K562 (cell line): ENCODE measurements around the gene PDHX. TPM values are rescaled to one million over a fixed set of nuclear protein-coding genes. Genes with fewer than 3 reads are reported as not detected.

ENCODE experiments used
- ATF6 ChIP-seq: sonication (generic); formaldehyde crosslinking; IDR thresholded peaks from 2 replicates; pipeline ENCODE4 v1.4.0; 2020; ENCODE audit warnings: mild to moderate bottlenecking, missing genetic modification reagents
- BCLAF1 ChIP-seq, 2 experiments: fragments of 450-650 bp in 1 of 2; IDR thresholded peaks; 2 replicates each; pipeline ENCODE4 v1.6.1; 2011 to 2017; ENCODE audit warnings: low read depth in 2 of 2, antibody characterized with exemption in 1 of 2, borderline replicate concordance in 1 of 2, low read length in 1 of 2, mild to moderate bottlenecking in 1 of 2, mixed read lengths in 1 of 2; ENCODE audit not compliant: control insufficient read depth in 1 of 2
- BRF1 ChIP-seq: IDR thresholded peaks from 3 replicates; pipeline ENCODE4 v1.6.1; 2011; ENCODE audit warnings: borderline replicate concordance, mild to moderate bottlenecking; ENCODE audit not compliant: insufficient read length; ENCODE audit errors: extremely low read depth
- CEBPZ ChIP-seq: fragments of 150-350 bp; IDR thresholded peaks from 2 replicates; pipeline ENCODE4 v1.6.1; 2014; ENCODE audit warnings: low read depth, mild to moderate bottlenecking, low read length, borderline replicate concordance
- E2F1 ChIP-seq: sonication (generic); formaldehyde crosslinking; IDR thresholded peaks from 2 replicates; pipeline ENCODE4 v1.8.1; 2023; ENCODE audit warnings: mild to moderate bottlenecking, missing genetic modification reagents, moderate library complexity
- ELK1 ChIP-seq: sonication (generic); formaldehyde crosslinking; IDR thresholded peaks from 2 replicates; pipeline ENCODE4 v1.8.1; 2022; ENCODE audit warnings: missing genetic modification reagents
- FOS ChIP-seq: IDR thresholded peaks from 3 replicates; pipeline ENCODE4 v1.6.1; 2011; ENCODE audit not compliant: insufficient read length; ENCODE audit errors: extremely low read depth
- GATAD2A ChIP-seq: fragments of 450-650 bp; IDR thresholded peaks from 2 replicates; pipeline ENCODE4 v1.6.1; 2017
- GATAD2B ChIP-seq: fragments of 450-650 bp; IDR thresholded peaks from 2 replicates; pipeline ENCODE4 v1.6.1; 2017; ENCODE audit warnings: mild to moderate bottlenecking, borderline replicate concordance
- HOXB6 ChIP-seq: fragments of 250-450 bp; sonication (Bioruptor Pico); IDR thresholded peaks from 2 replicates; pipeline ENCODE4 v1.5.1; 2022; ENCODE audit warnings: mild to moderate bottlenecking, borderline replicate concordance
- OTX1 ChIP-seq: fragments of 450-650 bp; formaldehyde crosslinking; IDR thresholded peaks from 2 replicates; pipeline ENCODE4 v1.4.0; 2022; ENCODE audit warnings: mild to moderate bottlenecking
- PHB ChIP-seq: fragments of 250-450 bp; sonication (Bioruptor Pico); IDR thresholded peaks from 2 replicates; pipeline ENCODE4 v1.5.0; 2021
- PHF8 ChIP-seq: fragments of 200-600 bp; sonication (generic); IDR thresholded peaks from 2 replicates; pipeline ENCODE4 v1.6.1; 2012; ENCODE audit warnings: mixed run types, mild to moderate bottlenecking, inconsistent platforms, low read length, moderate library complexity, borderline replicate concordance
- RBFOX2 ChIP-seq: fragments of 200-400 bp; formaldehyde crosslinking; IDR thresholded peaks from 2 replicates; pipeline ENCODE4 v1.6.1; 2017; ENCODE audit warnings: low read depth, mild to moderate bottlenecking, low read length, moderate library complexity
- ZNF766 ChIP-seq: fragments of 200-800 bp; sonication (Bioruptor generic); conservative IDR thresholded peaks from 2 replicates; pipeline ENCODE4 v1.6.1; 2016; ENCODE audit warnings: missing genetic modification characterization, missing compliant biosample characterization
- polyA plus RNA-seq, 8 experiments: library from polyadenylated mRNA; depleted of rRNA in 4 of 8; stranded (reverse) in 5 of 8; unstranded in 3 of 8; fragments of >200 nt; fragmentation: Nextera tagmentation in 2 of 8; fragmentation: Illumina TruSeq in 1 of 8; extraction: Ambion mirVana in 2 of 8; extraction: Trizol in 1 of 8; gene quantifications; 2 replicates each; pipeline versions ENCODE4 v1.2.1 to v1.2.3, GENCODE V29; 2011 to 2014; ENCODE audit warnings: inconsistent platforms in 1 of 8, missing spikeins in 1 of 8
- total RNA-seq, 7 experiments: library from RNA; depleted of rRNA in 6 of 7; stranded (reverse); fragments of >200 nt in 6 of 7; fragmentation: Illumina TruSeq in 2 of 7; extraction: Trizol in 2 of 7; gene quantifications; 2 replicates each; pipeline versions ENCODE4 v1.2.1 to v1.2.3, GENCODE V29; 2011 to 2021; ENCODE audit warnings: low replicate concordance in 1 of 7

Gene PDHX
- total and polyA plus RNA-seq, 9 of the 15 experiments (the other 6 are each of a cell fraction or from before 2014, with no cell fraction given), result 20.8 to 43.5 (median 31.2) TPM

- TF ChIP-seq ELK1 (no peak), BRF1 (no peak), FOS (peak; percentile 22), GATAD2B (no peak), HOXB6 (no peak), GATAD2A (no peak), E2F1 (no peak), RBFOX2 (no peak), PHB (CRISPR knock-in tag) (no peak), CEBPZ (no peak), OTX1 (CRISPR knock-in tag) (no peak), PHF8 (no peak), ZNF766 (CRISPR knock-in tag) (no peak), ATF6 (CRISPR knock-in tag) (no peak), BCLAF1 (IDR thresholded peaks at IDR 0.05; ENCODE audit: borderline replicate concordance in 1 of 2, control insufficient read depth in 1 of 2, low read depth in 2 of 2, low read length in 1 of 2) (no peak)
Measured at GRCh38 chr11:35040221-35040942, 124.0 kb downstream of the PDHX start (continued).
